HG02885 (cell line): ENCODE data around the gene CNST.

Experiments
- ATAC-seq: cut with Tn5 transposase; IDR thresholded peaks from one replicate; pipeline ENCODE4 v1.9.1; 2021; ENCODE audit warnings: mild to moderate bottlenecking; ENCODE audit not compliant: unreplicated experiment, poor library complexity

Gene CNST

GRCh38 chr1:246566128-246566812, at the start of gene CNST, which contains the start of gene TFB2M:
Gene CNST (plus strand): TSS chr1:246566456. CDS start chr1:246591563, 25,107 bp downstream.
Gene TFB2M (minus strand): TSS chr1:246566261. CDS start chr1:246566138, 123 bp downstream.
- peak; percentile 92 for ATAC-seq

GRCh38 chr1:246517391-246517790, 48.9 kb upstream of the CNST start:
- ATAC-seq: no peak

- no peak for ATAC-seq
Measured at GRCh38 chr1:246518456-246519205, 47.6 kb upstream of the CNST start.

- ATAC-seq: no peak
Measured at GRCh38 chr1:246519514-246519913, 46.7 kb upstream of the CNST start.

GRCh38 chr1:246526380-246526779, 39.9 kb upstream of the CNST start:
- no peak for ATAC-seq

- ATAC-seq: no peak
Measured at GRCh38 chr1:246526915-246527314, 39.3 kb upstream of the CNST start.

- ATAC-seq: no peak
Measured at GRCh38 chr1:246527402-246528088, 38.7 kb upstream of the CNST start.

GRCh38 chr1:246528933-246529731, 37.1 kb upstream of the CNST start:
- ATAC-seq: no peak

GRCh38 chr1:246530482-246530881, 35.8 kb upstream of the CNST start:
- no peak for ATAC-seq

GRCh38 chr1:246532519-246532918, 33.7 kb upstream of the CNST start:
- no peak for ATAC-seq

- ATAC-seq: no peak
Measured at GRCh38 chr1:246533371-246533905, 32.8 kb upstream of the CNST start.

GRCh38 chr1:246534114-246534513, 32.1 kb upstream of the CNST start:
- ATAC-seq: no peak

- no peak for ATAC-seq
Measured at GRCh38 chr1:246537441-246537840, 28.8 kb upstream of the CNST start.

- ATAC-seq: no peak
Measured at GRCh38 chr1:246537887-246538286, 28.4 kb upstream of the CNST start.

GRCh38 chr1:246540738-246541491, 25.3 kb upstream of the CNST start:
- ATAC-seq: no peak

- no peak for ATAC-seq
Measured at GRCh38 chr1:246544001-246544400, 22.3 kb upstream of the CNST start.

- ATAC-seq: no peak
Measured at GRCh38 chr1:246549665-246550064, 16.6 kb upstream of the CNST start.

GRCh38 chr1:246550402-246550801, 15.9 kb upstream of the CNST start:
- no peak for ATAC-seq

GRCh38 chr1:246552110-246552509, 14.1 kb upstream of the CNST start:
- no peak for ATAC-seq
